ENCODE measurements around the gene ACHE. TPM values are rescaled to one million over a fixed set of nuclear protein-coding genes. Genes with fewer than 3 reads are reported as not detected.

Gene ACHE
- polyA plus RNA-seq, 2 of the 4 experiments (the other 2 are of a cell fraction): 0.17 to 0.62 TPM

- TF ChIP-seq USF2 (IDR thresholded peaks at IDR 0.05): peak; percentile 50; the same call in 1 of the 2 replicates
- 0 out of 2 replicates have a peak, but pooled peaks have one; percentile 52 for TF ChIP-seq TP53 (CRISPR knock-in tag; IDR thresholded peaks at IDR 0.05)
- no peak for TF ChIP-seq RFX5 (IDR thresholded peaks at IDR 0.05)
- TF ChIP-seq CTCF (IDR thresholded peaks at IDR 0.05): no peak
- TF ChIP-seq RARB (CRISPR knock-in tag; IDR thresholded peaks at IDR 0.05): no peak
- no peak for TF ChIP-seq NR3C1 (IDR thresholded peaks at IDR 0.05)
- no peak for TF ChIP-seq KDM5A (IDR thresholded peaks at IDR 0.05)
- no peak for TF ChIP-seq RAD21 (conservative IDR thresholded peaks at IDR 0.05 in 1 of 2, IDR thresholded peaks at IDR 0.05 in 1 of 2)
- no peak for TF ChIP-seq POLR2AphosphoS2 (conservative IDR thresholded peaks at IDR 0.05; ENCODE audit: low read length)
Observed at GRCh38 chr7:100888988-100889750, 6.5 kb downstream of the ACHE start, which contains the start of gene UFSP1 (continued).

- peaks cover 30% of the 10 kb centered on the region for H3K4me1 ChIP-seq
- H3K27ac ChIP-seq: peak overlapping the region; percentile 86 to 95
- POLR2A ChIA-PET: interaction anchor here (1.5 to 5.1 kb wide), 2 partner anchors 10 to 13 kb away, joined by 9 to 106 read pairs; partner anchors contain the start of gene SRRT
- CTCF ChIA-PET: interaction anchor here (1.0 to 3.5 kb wide), 6 partner anchors 8 to 189 kb away, joined by 3 to 13 read pairs (median 8); partner anchors contain the start of genes SLC12A9 and SRRT
- ATAC-seq (no peak), FAIRE-seq (no peak), DNase-seq (ENCODE audit: low read depth in 1 of 2, low spot score in 1 of 2) (no peak)
- peak overlapping the region; percentile 99 for H3K4me2 ChIP-seq
- WGBS (ENCODE audit: missing lambda C conversion rate): 71% methylated on average over 14 of the region's 18 CpGs
- peak overlapping the region; percentile 92 for H3K4me3 ChIP-seq
- no peaks in the 10 kb centered on the region for H3K9me3 ChIP-seq
- TF ChIP-seq RNF2 (IDR thresholded peaks at IDR 0.05; ENCODE audit: borderline replicate concordance, low read depth) (no peak), HOXB13 (CRISPR knock-in tag; IDR thresholded peaks at IDR 0.05; ENCODE audit: low read depth) (no peak), POLR2A (IDR thresholded peaks at IDR 0.05; ENCODE audit: low read length) (0 out of 2 replicates have a peak, but pooled peaks have one; percentile 7), GATA3 (IDR thresholded peaks at IDR 0.05; ENCODE audit: borderline replicate concordance) (no peak), RARB (CRISPR knock-in tag; IDR thresholded peaks at IDR 0.05) (no peak), HDAC2 (IDR thresholded peaks at IDR 0.05) (no peak), PHF8 (IDR thresholded peaks at IDR 0.05; ENCODE audit: borderline replicate concordance, low read depth) (no peak)
Observed at GRCh38 chr7:100888291-100888987, 7.2 kb downstream of the ACHE start.

- Histone ChIP-seq H3K9me3 (no peaks in the 10 kb centered on the region), H3K4me1 (peaks cover 30% of the 10 kb centered on the region), H3K4me2 (peak overlapping the region; percentile 99), H3K27ac (peak overlapping the region in 1 of 2 experiments; percentile 95; a peak in 2 of 6 replicates), H3K4me3 (peak overlapping the region; percentile 92; the same call in 2 of the 3 replicates)
- no peak for ATAC-seq
- no peak for DNase-seq (ENCODE audit: low read depth in 1 of 2, low spot score in 1 of 2)
- ChIA-PET CTCF (interaction anchor here (0.6 to 4.1 kb wide), 7 partner anchors 7 to 305 kb away, joined by 3 to 16 read pairs (median 5); partner anchors contain the start of genes ACHE, EPO, SLC12A9 and SRRT), POLR2A (interaction anchor here (0.5 to 5.1 kb wide), 3 partner anchors 12 to 366 kb away, joined by 3 to 106 read pairs (median 14); partner anchors contain the start of gene SRRT)
- FAIRE-seq: no peak
- WGBS (ENCODE audit: missing lambda C conversion rate): 79% methylated on average over 18 of the region's 21 CpGs
- TF ChIP-seq MAFK (IDR thresholded peaks at IDR 0.05; ENCODE audit: partially characterized antibody) (no peak), JUN (IDR thresholded peaks at IDR 0.05) (peak in 1 of 2 experiments; percentile 19; a peak in 1 of 5 replicates)
Observed at GRCh38 chr7:100887516-100888290, 8.0 kb downstream of the ACHE start.
